IMR-90 (cell line): ENCODE data around the gene TXNL4A. TPM values are rescaled to one million over a fixed set of nuclear protein-coding genes. Genes with fewer than 3 reads are reported as not detected.

Experiments
- MAZ ChIP-seq: IDR thresholded peaks from 2 replicates; pipeline ENCODE4 v1.6.1; 2012; ENCODE audit warnings: low read depth, mild to moderate bottlenecking, low read length, improper control_type of control experiment, moderate library complexity, borderline replicate concordance
- SMC3 ChIP-seq: fragments of 150-350 bp; IDR thresholded peaks from 2 replicates; pipeline ENCODE4 v1.6.1; 2016; ENCODE audit warnings: low read depth, mild to moderate bottlenecking, antibody characterized with exemption, low read length, moderate library complexity
- polyA plus RNA-seq, 3 experiments: library from polyadenylated mRNA; depleted of rRNA; stranded (reverse); fragments of >200 nt; gene quantifications; 2 replicates each; pipeline ENCODE4 v1.2.3, GENCODE V29; 2012; ENCODE audit warnings: low replicate concordance in 1 of 3
- total RNA-seq: library from RNA; depleted of rRNA; stranded (reverse); fragments of >200 nt; gene quantifications from 2 replicates; pipeline ENCODE4 v1.2.3, GENCODE V29; 2012; rRNA removed

The TXNL4A gene
- total and polyA plus RNA-seq, 2 of the 4 experiments (the other 2 are of a cell fraction), result 38.7 to 103 TPM

DNA sequence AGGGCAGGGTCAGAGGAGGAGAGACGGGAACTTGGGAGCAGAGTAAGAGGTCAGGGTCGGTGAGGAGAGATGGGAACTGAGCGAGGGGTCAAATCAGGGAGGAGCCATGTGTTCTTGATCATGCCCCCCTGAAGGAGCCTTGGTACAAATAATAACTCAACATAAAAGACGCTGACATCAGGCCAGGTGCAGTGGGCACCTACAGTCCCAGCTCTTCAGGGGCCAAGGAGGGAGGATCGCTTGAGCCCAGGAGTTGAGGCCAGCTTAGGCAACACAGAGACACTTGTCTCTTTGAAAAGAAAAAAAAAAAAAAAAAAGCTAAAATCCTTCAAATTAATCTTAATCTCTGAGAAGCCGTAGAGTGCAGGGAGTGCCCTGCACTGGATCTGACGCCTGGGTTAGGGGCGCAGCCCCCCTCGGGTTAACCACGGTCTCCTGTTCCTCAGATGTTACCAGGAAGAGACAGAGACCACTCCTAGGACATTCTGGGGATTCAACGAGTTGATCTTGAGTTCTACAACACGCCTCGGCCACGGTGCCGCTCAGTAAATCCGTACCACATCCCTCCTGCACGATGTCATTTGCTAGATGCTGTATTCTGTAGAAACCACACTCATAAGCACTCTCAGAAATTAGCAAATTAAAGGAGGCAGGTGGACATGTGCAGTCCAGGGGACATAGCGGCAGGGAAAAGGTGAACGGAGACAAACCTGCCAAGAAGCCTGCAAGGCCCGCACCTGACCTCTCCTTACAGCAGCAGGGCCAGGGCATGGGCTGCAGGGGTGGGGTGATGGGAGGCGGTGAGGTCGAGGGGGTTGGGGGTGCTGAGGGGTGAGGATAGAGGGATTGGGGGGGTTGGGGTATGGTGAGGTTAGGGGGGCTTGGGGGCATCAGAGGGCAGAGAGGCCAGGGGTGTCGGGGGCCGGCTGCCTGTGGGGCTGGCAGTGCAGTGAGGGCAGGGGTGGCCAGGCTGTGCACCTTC is 66.1 kb downstream of the TXNL4A start (continued):
- TF ChIP-seq MAZ (no peak), SMC3 (no peak)

Other genes starting within 250 kb of the TXNL4A start
- gene KCNG2, start 190.6 kb downstream of the TXNL4A start, total RNA-seq, result not detected in 2 replicates
- 0.09 TPM in 1 of 2 replicates, not detected in the other for gene KCNG2, start 190.6 kb downstream of the TXNL4A start, polyA plus RNA-seq (2012; rRNA removed)
- gene SLC66A2, start 36.9 kb downstream of the TXNL4A start, total RNA-seq, result 16.9 and 17.6 TPM in 2 replicates
- 23.5 and 29.6 TPM in 2 replicates for gene SLC66A2, start 36.9 kb downstream of the TXNL4A start, polyA plus RNA-seq (2012; rRNA removed)
- 7.8 and 8.6 TPM in 2 replicates for gene HSBP1L1, start 23.9 kb downstream of the TXNL4A start, total RNA-seq
- gene HSBP1L1, start 23.9 kb downstream of the TXNL4A start, polyA plus RNA-seq (2012; rRNA removed), result 14.9 and 18.0 TPM in 2 replicates
- gene RBFA, start 45.9 kb upstream of the TXNL4A start, total RNA-seq, result 21.0 and 25.0 TPM in 2 replicates
- gene RBFA, start 45.9 kb upstream of the TXNL4A start, polyA plus RNA-seq (2012; rRNA removed), result 37.8 and 38.0 TPM in 2 replicates
- gene ADNP2, start 120.7 kb upstream of the TXNL4A start, total RNA-seq, result 13.9 and 18.3 TPM in 2 replicates
- gene ADNP2, start 120.7 kb upstream of the TXNL4A start, polyA plus RNA-seq (2012; rRNA removed), result 5.5 and 5.6 TPM in 2 replicates